ENCODE data around the gene CREB1.

CREB1 gene

DNA sequence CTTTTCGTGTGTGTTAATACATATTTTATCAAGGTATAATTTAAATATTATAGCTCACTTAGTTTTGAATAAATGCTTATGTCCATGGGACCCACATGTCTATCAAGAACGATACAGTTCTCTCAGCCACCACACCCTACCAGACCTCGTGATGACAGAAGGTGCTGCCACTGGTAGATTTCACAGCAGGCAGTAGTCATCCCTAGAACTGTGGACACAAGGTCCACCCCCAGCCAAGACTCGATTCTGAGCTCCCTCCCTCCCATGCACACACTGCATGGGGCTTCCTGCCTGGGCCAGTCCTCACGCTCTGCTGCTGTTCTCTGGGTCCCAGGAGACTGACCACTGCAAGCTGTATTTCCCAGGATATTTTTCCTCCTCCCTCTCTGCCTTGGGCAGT, 26.5 kb upstream of the CREB1 start:
- in situ Hi-C loops (cut with MboI; ENCODE audit: low sequenced_read_pairs), result no loop called here

DNA sequence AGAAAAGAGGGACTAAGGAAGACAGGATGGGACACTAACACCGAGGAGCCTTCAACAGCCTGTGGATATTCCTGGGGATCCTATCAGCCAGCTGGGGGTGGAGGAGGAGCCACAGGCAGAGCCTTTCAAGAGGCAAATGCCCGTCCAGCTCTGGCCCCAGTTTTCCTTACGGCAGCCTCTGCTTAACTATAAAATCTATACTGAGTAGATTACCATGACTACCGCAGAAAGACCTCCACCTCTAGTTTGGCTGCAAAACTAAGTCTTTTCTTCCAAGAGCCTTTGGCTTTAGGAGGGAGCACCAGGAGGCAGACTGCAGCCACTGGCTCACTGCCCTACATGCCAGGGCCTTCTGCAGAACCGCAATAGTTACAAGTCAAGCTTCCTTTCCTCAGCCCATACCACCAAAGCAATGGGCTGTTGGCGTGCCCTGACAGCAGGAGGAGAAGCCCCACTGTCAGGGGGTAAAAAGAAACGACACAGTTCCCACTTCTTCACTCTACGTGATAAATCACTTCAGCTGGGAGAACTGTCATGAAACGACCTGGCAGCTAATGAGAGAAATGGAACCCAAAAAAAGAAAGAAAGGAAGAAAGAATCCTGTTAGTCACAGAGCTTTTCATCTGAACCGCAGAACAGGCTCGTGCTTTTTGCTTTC, 25.1 kb upstream of the CREB1 start:
- in situ Hi-C loops (cut with MboI; ENCODE audit: low sequenced_read_pairs), result no loop called here

DNA sequence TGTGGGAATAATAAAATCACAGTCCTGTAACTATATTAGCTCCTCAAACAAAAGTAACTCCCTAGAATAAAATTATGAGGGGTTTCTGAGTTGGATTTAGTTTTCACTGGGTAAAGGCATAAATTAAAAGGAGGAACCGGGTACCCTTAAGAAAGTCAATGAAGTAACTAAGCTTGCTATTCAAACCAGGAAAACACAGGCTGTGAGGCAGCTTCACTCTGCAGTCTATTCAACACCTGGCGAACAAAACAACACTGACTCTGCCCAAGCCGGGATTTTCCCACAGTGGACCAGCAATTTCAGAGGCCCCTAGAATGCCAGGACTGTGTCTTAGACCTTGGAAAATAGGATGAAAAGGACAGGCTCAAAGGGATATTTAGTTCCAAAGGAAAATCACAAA, 24.6 kb upstream of the CREB1 start:
- in situ Hi-C loops (cut with MboI; ENCODE audit: low sequenced_read_pairs), result no loop called here

DNA sequence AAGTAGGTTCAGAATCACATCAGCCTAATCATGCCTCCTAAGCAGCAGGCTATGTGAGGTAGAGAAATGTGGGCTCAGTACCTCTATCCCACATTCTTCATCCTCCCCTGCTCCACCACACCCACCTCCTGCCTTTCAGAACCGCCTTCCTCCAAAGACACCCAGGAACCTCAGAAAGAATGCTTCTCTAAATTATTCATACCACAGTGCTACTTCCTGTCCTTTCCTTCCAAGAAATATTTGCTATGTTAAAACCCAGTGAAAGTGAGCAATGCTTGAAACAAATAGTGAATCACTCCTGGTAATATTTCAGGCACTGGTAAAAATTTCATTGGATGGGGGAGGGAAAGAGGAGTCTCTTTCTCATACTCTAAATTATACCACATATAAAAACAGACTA, 24.0 kb upstream of the CREB1 start:
- in situ Hi-C loops (cut with MboI; ENCODE audit: low sequenced_read_pairs), result no loop called here

DNA sequence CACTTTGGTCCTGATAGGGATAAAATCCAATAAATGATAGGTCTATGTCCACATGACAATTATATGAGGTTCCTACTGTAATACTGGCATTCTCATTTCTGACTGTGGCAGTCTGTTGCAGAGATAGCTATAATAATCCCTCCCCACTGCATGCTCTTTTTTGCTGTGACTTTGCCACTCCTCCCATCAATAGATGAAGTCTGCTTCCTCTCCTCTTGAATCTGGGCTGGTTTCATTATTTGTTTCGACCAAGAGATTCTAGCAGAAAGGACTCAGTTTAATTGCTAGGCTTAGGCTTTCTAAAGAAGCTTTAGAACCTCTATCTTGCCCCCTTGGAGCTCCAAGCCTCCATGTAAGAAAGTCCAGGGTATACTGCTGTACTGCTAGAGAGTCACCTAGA, 23.3 kb upstream of the CREB1 start:
- in situ Hi-C loops (cut with MboI; ENCODE audit: low sequenced_read_pairs), result no loop called here

DNA sequence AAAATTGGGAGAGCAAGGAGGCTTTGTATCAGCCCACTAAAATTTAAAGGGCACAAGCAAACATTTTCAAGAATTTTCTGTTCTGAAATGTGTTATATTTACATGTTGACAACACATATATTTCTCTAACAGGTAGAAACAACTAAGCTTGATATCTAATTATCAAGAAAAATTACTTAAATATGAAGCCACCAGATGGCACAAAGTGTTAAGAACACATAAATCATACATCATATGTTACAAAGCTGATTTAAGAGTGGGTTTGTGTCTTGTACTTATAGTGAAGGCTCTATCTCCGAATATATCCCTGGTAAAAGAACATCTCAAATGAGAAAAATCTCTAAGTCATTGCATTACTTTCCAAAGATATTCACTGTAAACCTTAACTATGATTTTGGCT, 19.6 kb upstream of the CREB1 start:
- in situ Hi-C loops (cut with MboI; ENCODE audit: low sequenced_read_pairs), result no loop called here

DNA sequence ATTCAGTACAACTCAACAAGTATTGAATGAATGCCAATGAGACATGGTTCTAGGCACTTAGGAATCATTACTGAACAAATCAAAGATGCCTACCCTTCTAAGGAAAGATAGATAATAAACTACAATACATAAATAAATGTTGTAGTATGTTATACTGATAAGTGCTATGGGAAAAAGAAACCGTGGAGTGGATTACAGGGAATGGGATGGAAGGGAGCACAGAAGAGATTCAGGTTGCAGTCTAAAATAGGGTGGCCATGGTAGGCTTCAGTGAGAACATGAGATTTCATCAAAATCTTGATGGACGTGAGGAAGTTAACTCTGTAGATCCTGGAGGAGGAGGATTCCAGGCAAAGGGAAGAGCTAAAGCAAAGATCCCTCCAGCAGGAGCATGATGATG, 17.9 kb upstream of the CREB1 start:
- in situ Hi-C loops (cut with MboI; ENCODE audit: low sequenced_read_pairs), result no loop called here

DNA sequence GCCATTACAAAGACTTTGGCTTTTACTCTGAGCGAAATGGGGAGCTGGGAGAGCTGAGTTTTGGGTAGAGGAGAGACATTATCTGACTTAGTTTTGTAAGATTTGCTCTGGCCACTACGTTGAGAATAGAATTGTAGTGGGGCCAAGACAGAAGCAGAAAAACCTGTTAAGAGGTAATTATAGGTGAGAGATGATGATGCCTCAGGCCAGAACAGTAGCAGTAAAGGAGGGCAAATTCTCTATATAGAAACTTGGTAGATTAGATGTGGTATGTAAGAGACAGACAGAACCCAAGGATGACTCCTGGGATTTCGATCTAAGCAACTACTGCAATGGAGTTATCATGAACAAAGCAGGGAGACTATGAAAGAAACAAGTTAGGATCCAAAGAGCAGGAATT, 17.4 kb upstream of the CREB1 start:
- in situ Hi-C loops (cut with MboI; ENCODE audit: low sequenced_read_pairs), result no loop called here

DNA sequence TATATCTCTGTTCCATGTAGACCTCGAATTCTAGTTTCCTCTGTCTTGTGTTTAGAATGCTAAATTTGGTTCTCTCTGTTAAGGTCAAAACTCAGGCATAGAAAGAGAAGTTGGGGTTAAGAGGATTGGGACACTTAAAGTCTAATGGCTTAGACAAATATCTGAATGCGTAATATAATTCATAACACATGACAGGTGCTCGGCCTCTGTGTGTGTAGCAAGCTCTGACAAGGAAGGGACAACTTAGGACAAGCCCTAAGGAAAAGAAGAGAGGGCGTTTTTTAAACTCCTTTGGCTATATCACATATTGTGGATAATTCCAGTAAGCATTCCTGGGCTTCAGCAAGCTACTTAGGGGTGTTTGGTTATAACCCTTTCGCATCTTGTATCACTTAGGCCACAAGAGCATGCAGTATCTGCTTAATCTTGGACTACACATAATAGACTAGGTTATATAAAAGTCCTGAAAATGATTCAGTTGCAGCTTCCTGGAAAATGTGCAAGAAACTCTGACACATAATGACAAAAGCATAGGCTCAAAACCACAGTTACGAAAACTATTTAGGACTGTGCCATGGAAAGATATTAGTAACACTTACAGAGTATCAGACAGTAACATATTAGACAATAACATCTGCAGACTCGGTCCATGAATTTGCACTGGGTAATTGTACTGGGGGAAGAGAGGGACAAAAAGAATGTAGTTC, 16.1 kb upstream of the CREB1 start:
- in situ Hi-C loops (cut with MboI; ENCODE audit: low sequenced_read_pairs), result no loop called here

DNA sequence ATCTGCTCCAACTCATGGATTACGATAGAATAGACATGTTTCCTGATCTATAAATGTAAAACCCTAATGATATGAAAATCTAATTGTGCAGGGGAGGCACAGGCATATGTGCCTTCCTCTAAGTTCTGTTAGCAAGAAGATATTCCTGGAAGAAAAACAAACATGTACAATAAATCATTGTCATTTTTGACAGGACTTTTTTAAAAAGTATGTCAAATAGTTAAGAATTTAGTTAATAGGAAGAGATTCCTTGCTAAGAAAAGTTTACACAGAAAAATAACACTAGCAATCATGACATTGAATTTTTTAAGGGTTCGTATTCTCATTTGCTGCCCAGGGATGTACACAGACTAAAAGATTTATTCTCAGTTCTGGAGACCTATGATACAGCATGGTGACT, 15.3 kb upstream of the CREB1 start:
- in situ Hi-C loops (cut with MboI; ENCODE audit: low sequenced_read_pairs), result no loop called here

DNA sequence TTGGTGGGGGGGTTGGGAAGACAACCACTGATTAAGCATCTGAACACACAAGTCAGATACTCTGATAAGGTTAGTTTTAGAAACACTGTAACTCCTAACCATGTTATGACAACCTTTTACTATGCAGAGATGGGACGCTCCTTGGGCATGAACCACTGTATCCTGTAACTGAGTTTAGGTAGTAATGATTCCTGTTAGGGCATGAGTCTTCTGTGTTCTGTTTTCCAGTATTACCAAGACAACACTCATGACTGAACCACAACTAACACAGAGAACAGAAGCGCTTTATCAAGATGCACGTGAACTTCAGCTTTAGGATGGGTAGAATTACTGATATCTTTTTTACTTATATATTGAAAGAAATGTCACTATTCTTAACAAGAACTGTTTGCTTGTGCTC, 14.1 kb upstream of the CREB1 start:
- in situ Hi-C loops (cut with MboI; ENCODE audit: low sequenced_read_pairs), result no loop called here

DNA sequence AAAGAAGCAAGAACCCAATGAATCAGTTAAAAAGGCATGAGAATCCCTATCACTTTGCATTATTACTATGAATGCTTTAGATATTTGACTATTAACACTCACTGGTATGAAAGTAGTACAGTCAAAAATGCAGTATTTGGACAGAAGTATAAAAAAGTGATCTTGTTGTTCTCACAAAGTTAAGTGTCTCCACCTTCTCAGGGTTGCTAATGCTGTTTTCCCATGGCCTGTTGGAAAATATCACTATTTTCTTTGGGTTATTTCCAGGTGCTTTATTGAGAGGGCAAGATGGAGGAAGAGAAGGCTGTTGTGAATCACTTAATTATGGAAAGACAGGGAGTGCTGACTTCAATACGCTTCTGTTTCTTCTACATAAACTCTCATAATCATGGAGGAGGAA, 13.6 kb upstream of the CREB1 start:
- in situ Hi-C loops (cut with MboI; ENCODE audit: low sequenced_read_pairs), result no loop called here

DNA sequence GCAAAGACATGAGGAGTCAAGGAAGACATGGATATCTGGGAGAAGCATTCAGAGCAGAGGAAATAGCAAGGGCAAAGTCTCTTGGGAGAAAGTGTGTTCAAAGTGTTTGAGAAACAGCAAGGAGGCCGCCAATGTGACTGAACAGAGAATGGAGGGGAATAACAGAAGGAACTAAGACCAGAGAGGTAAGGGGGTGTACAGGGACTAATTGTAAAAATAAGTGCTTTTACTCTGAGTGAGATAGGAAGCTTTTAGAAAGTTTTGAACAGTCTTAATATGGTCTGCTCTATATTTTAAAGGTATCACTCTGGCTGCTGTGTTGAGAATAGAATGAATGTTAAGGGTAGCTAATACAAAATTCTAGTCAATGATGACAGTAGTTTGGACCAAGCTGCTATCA, 6.8 kb upstream of the CREB1 start:
- in situ Hi-C loops (cut with MboI; ENCODE audit: low sequenced_read_pairs), result no loop called here

DNA sequence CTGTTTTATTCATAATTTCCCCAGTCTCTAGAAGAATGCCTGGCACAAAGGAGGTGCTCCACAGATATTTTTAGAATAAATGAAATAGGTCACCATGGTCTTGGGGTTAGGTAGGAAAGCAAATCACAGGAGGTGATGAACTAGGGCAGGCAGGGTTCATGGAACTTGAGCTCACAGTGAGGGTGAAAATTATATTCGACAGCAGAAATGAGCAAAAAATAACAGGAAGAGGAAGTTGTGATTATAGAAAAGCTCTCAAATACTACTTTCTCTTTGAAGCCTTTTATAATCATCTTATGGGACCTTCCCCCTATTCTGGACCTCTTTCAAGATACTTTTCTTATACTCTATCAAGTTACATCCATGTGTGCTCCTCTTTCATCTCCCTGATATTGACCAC, 4.5 kb upstream of the CREB1 start:
- in situ Hi-C loops (cut with MboI; ENCODE audit: low sequenced_read_pairs), result no loop called here

DNA sequence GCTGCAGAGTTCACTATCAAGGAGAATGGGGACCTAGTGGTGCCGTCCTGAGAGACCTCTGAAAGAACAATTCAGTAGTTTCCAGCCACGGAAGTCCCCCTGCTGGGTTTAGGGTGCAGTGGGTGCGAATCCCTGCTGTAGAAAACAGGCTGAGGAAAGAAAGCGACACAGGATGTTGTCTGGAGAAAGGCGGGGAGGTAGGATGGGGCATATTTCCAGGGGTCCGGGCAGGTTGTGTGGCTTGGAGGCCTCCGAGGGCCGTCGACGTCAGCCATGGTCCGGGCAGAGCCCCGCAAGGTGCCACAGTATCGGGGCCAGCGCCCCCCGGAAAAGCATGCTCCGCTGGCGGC, 807 bp upstream of the CREB1 start:
- in situ Hi-C loops (cut with MboI; ENCODE audit: low sequenced_read_pairs), result no loop called here

DNA sequence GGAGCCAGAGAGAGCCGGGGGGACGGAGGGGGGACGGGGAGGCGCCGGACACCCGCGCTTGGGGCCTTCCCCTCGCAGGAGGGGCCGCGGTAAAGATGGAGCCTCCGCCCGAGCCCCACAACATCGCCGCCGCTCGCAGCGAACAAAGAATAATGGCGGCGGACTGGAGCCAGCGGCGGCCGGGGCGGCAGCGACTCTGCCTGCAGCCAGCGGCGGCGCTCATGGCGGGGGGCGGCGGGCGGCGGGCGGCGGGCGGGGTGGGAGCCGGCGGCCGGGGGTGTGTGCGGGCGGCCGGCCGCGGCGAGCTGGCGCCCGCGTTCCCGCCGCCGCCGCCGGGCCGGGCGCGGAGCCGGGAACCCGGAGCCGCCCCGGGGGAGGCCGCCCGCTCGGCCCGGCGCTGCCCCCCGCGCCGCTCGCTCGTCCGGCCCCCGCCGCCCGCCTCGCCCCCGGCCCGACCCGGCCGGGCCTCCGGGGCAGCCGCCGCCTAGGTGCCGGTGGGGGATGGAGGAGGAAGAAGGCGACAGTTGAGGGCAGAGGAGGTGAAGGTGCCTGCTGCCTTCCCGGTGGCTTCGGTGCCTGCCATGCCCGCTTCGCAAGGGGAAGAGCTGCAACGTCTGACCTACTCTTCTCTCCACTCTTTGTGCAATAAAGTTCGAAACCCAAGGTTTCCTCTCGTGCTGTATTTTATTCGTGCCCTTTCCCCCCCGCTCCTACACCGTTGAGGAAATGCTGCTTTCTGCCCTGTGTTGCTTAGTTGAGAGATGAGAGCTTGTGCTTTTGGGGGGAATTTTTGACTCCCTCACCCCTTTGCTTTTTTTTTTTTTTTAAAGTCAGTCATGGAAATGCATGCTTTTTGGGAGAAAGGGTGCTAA, 634 bp downstream of the CREB1 start:
- in situ Hi-C loops (cut with MboI; ENCODE audit: low sequenced_read_pairs), result no loop called here

DNA sequence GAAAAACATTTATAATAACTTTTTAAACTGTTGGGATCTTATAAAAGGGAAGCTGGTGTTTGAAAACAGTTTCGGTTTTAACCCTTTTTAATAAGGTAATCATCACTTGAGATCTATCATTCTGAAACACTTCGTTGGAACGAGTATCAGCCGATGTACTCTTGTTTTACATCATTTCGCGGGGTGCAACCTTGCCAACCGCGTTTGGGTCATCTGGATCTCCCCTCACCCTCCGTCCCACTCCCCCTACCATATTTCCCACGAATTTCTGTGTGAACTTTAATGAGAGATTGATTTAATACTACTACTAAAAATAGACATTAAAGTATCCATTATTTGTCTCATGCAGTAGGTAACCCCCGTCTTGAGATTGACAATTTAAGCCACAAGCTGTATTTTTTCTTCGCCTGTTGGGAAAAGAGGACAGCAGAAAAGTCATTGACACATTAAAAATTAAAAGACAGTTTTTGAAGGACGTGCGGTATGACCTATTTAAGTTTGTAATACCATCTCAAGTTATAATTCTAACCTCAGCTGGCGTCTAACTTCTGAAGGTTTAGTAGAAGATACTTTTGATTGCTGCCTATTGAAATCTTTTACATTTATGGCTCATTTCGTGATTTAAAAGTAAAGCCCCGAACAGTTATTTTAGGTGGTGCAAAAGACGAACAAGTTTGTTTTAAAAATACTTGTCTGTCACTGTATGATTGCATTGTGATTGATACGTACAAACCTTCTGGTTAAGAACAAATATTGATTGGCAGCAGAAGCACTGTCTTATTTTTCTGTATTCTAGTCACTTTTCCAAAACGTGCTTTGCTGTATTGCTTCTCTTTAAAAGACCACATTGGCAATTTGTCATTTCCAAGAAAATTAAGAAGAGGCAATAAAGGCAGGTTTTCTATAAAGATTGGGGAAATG, 1.5 kb downstream of the CREB1 start:
- in situ Hi-C loops (cut with MboI; ENCODE audit: low sequenced_read_pairs), result no loop called here

DNA sequence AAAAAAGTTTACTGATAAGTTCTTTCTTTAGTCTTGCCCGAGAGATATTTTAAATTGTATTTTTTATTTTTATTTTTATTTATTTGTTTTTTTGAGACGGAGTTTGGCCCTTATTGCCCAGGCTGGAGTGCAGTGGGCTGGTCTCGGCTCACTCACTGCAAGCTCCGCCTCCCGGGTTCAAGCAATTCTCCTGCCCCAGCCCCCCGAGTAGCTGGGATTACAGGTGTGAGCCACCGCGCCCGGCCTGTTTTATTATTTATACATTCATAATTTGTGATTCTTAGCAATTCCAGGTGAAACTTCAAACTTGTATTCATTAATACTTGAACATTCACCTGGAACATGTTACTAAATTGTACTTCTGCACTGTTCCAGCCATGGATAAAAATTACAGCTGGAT, 2.9 kb downstream of the CREB1 start:
- in situ Hi-C loops (cut with MboI; ENCODE audit: low sequenced_read_pairs), result no loop called here

DNA sequence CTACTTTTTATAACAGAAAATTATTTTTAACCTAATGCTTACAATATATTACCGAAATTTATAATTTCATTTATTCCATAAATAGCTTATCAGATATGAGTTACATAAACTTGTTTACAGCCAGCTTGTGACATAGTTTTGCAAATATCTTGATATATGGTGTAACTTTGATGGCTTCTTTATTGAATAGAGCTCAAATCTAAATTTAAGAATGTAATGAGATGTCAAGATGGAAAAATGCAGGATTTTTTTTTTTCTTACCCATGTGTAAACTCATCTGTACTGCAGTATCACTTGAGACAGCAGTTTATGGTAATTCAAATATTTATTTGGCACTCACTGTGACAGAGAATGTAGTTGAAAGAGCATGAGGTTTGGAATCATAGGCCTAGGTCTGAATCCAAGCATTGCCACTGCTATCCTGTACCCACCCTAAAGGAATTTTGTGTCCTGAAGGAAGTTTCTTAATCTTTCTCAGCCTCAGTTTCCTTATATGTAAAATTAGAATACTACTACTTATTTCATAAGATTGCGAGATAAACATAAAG, 3.8 kb downstream of the CREB1 start:
- in situ Hi-C loops (cut with MboI; ENCODE audit: low sequenced_read_pairs), result no loop called here

DNA sequence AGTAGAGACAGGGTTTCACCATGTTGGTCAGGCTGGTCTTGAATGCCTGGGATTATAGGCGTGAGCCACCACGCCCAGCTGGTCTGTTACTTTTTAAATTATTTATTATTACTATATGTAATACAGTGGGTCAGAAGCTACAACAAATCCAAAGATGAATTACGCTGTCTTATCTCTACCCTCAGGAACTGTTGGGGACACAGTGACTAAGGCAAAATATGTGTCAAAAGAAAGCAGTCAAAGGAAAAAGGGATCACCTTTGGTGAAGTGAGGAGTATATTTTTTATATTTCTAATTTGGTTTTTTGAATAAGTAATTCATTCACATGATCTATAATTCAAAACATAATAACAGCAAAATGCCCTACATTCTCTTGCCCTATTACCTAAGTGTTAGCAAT, 4.7 kb downstream of the CREB1 start:
- in situ Hi-C loops (cut with MboI; ENCODE audit: low sequenced_read_pairs), result no loop called here

DNA sequence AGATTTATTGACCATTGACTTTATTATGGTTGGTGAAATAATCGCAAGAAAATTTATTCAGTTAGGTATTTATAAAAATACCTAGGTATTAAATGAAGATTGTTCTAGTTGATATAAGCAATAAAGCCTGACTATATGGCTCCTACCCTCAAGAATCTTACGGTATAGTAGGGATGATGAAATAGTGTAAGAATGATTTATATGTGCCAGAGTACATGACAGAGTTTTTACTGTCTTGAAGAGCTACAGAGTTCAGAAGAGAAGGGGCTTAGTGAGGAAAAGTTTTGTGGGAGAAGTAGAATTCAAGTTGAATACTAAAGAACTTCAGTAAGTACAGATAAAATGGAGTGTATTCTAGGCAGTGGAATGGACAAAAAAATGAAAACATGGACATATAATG, 9.7 kb downstream of the CREB1 start:
- in situ Hi-C loops (cut with MboI; ENCODE audit: low sequenced_read_pairs), result no loop called here

Data from hTERT RPE-1 (cell line).